Measurements from ENCODE around the gene PROZ. TPM values are rescaled to one million over a fixed set of nuclear protein-coding genes. Genes with fewer than 3 reads are reported as not detected.
A peak's percentile ranks its signal among the peaks of the same experiment; 100 is the strongest.

PROZ gene
- polyA plus RNA-seq, 2 of the 4 experiments (the other 2 are of a cell fraction) = not detected

- Histone ChIP-seq H3K27ac (no peak overlapping the region), H3K9me3 (no peaks in the 10 kb centered on the region), H3K4me1 (no peaks in the 10 kb centered on the region), H3K4me3 (no peak overlapping the region), H3K4me2 (no peak overlapping the region)
- FAIRE-seq (no peak), DNase-seq (ENCODE audit: low read depth in 1 of 2, low spot score in 1 of 2) (no peak), ATAC-seq (no peak)
- WGBS (ENCODE audit: missing lambda C conversion rate) = 94% methylated on average over 22 of the region's 34 CpGs
- POLR2A ChIA-PET = no interaction called here
- no peak for TF ChIP-seq CHD2 (IDR thresholded peaks at IDR 0.05; ENCODE audit: low read length, partially characterized antibody)
- no peak for TF ChIP-seq USF2 (IDR thresholded peaks at IDR 0.05)
- no peak for TF ChIP-seq MAZ (IDR thresholded peaks at IDR 0.05; ENCODE audit: borderline replicate concordance, low read depth, low read length)
- TF ChIP-seq ZC3H11A (IDR thresholded peaks at IDR 0.05) = no peak
- TF ChIP-seq CBX8 (IDR thresholded peaks at IDR 0.05) = no peak
- no peak for TF ChIP-seq NPAS2 (CRISPR knock-in tag; IDR thresholded peaks at IDR 0.05; ENCODE audit: borderline replicate concordance)
- no peak for TF ChIP-seq MAX (IDR thresholded peaks at IDR 0.05)
- TF ChIP-seq EP300 (IDR thresholded peaks at IDR 0.05) = no peak
- TF ChIP-seq PBX3 (IDR thresholded peaks at IDR 0.05) = no peak
- no peak for TF ChIP-seq HOXB5 (CRISPR knock-in tag; IDR thresholded peaks at IDR 0.05)
- CTCF ChIA-PET = no interaction called here
These were observed 13.0 kb downstream of the PROZ start for GRCh38 chr13:113171250-113172125.

- ChIA-PET POLR2A (no interaction called here), CTCF (interaction anchor here (1.2 kb wide), 1 partner anchor 16 kb away, joined by 3 read pairs; no protein-coding TSS in a partner anchor)
- no peak for DNase-seq (ENCODE audit: low read depth in 1 of 2, low spot score in 1 of 2)
- Histone ChIP-seq H3K4me3 (no peak overlapping the region), H3K27ac (no peak overlapping the region), H3K9me3 (no peaks in the 10 kb centered on the region), H3K4me1 (no peaks in the 10 kb centered on the region), H3K4me2 (no peak overlapping the region)
- FAIRE-seq = no peak
- no peak for ATAC-seq
- 98% methylated on average over 10 of the region's 13 CpGs for WGBS (ENCODE audit: missing lambda C conversion rate)
- TF ChIP-seq MAZ (IDR thresholded peaks at IDR 0.05; ENCODE audit: borderline replicate concordance, low read depth, low read length) (no peak), KDM5A (IDR thresholded peaks at IDR 0.05) (no peak)
These were observed 14.0 kb downstream of the PROZ start for GRCh38 chr13:113172419-113172926.

- no peaks in the 10 kb centered on the region for H3K9me3 ChIP-seq
- H3K27ac ChIP-seq = no peak overlapping the region
- no peak overlapping the region for H3K4me3 ChIP-seq
- H3K4me2 ChIP-seq = no peak overlapping the region
- no peak for DNase-seq (ENCODE audit: low read depth in 1 of 2, low spot score in 1 of 2)
- ATAC-seq = peak in 1 of 2 experiments; percentile 58; a peak in 1 of 6 replicates
- 0 out of 3 replicates have a peak, but pooled peaks cover 5% of the 10 kb centered on the region for H3K4me1 ChIP-seq
- CTCF ChIA-PET = no interaction called here
- TF ChIP-seq REST (IDR thresholded peaks at IDR 0.05) = no peak
- no peak for TF ChIP-seq CBX2 (IDR thresholded peaks at IDR 0.05; ENCODE audit: borderline replicate concordance, low read depth)
- TF ChIP-seq POLR2A (IDR thresholded peaks at IDR 0.05; ENCODE audit: low read length) = no peak
- TF ChIP-seq MYC (IDR thresholded peaks at IDR 0.05; ENCODE audit: borderline replicate concordance, low read length) = no peak
- TF ChIP-seq HOXB13 (CRISPR knock-in tag; IDR thresholded peaks at IDR 0.05; ENCODE audit: low read depth) = no peak
- WGBS (ENCODE audit: missing lambda C conversion rate) = 74% methylated on average over 5 of the region's 5 CpGs
- POLR2A ChIA-PET = interaction anchor here (0.6 kb wide), 1 partner anchor 184 kb away, joined by 3 read pairs; no protein-coding TSS in a partner anchor
- FAIRE-seq = no peak
These were observed 17.8 kb downstream of the PROZ start for GRCh38 chr13:113176280-113176679.
